HepG2 (cell line): ENCODE results near the gene METTL26. TPM values are rescaled to one million over a fixed set of nuclear protein-coding genes. Genes with fewer than 3 reads are reported as not detected.

Experiments used
- HNRNPK ChIP-seq: fragments of 200-400 bp; formaldehyde crosslinking; IDR thresholded peaks from 2 replicates; pipeline ENCODE4 v1.6.1; 2018; ENCODE audit warnings: low read length, low read depth, moderate library complexity, mild to moderate bottlenecking; ENCODE audit not compliant: poor library complexity, severe bottlenecking
- NFYC ChIP-seq: IDR thresholded peaks from 2 replicates; pipeline ENCODE4 v1.6.1; 2016; ENCODE audit warnings: missing genetic modification reagents, missing compliant biosample characterization
- ZEB1 ChIP-seq: IDR thresholded peaks from 2 replicates; pipeline ENCODE4 v1.6.1; 2012; ENCODE audit warnings: mild to moderate bottlenecking, low read depth, inconsistent platforms; ENCODE audit not compliant: insufficient replicate concordance
- ZFY ChIP-seq: sonication (generic); formaldehyde crosslinking; IDR thresholded peaks from 2 replicates; pipeline ENCODE4 v1.4.0; 2020; ENCODE audit warnings: missing genetic modification reagents
- ZKSCAN5 ChIP-seq: sonication (generic); formaldehyde crosslinking; IDR thresholded peaks from 2 replicates; pipeline ENCODE4 v1.5.1; 2020; ENCODE audit warnings: mild to moderate bottlenecking, missing genetic modification reagents
- ZNF430 ChIP-seq: sonication (generic); formaldehyde crosslinking; IDR thresholded peaks from 2 replicates; pipeline ENCODE4 v1.9.0; 2021; ENCODE audit warnings: mild to moderate bottlenecking, missing genetic modification reagents
- ZNF572 ChIP-seq: sonication (generic); formaldehyde crosslinking; IDR thresholded peaks from 2 replicates; pipeline ENCODE4 v1.5.1; 2020; ENCODE audit warnings: mild to moderate bottlenecking, missing genetic modification reagents
- ZNF616 ChIP-seq: sonication (generic); formaldehyde crosslinking; IDR thresholded peaks from 2 replicates; pipeline ENCODE4 v1.5.0; 2020; ENCODE audit warnings: low read depth, mild to moderate bottlenecking, missing genetic modification reagents
- ZNF768 ChIP-seq: sonication (generic); formaldehyde crosslinking; IDR thresholded peaks from 2 replicates; pipeline ENCODE4 v1.4.0; 2020; ENCODE audit warnings: missing genetic modification reagents
- polyA plus RNA-seq, 8 experiments: library from polyadenylated mRNA; depleted of rRNA in 3 of 8; stranded (reverse) in 7 of 8; unstranded in 1 of 8; fragments of >200 nt; fragmentation: Illumina TruSeq in 4 of 8; extraction: Trizol in 4 of 8; gene quantifications; 2 replicates each; pipeline versions ENCODE4 v1.2.1 to v1.2.3, GENCODE V29; 2011 to 2016; ENCODE audit warnings: low read depth in 4 of 8, missing spikeins in 1 of 8, mixed read lengths in 1 of 8; ENCODE audit not compliant: insufficient read depth in 1 of 8
- total RNA-seq, 5 experiments: library from RNA; depleted of rRNA; stranded (reverse); fragments of >200 nt; fragmentation: Illumina TruSeq; extraction: Trizol; gene quantifications; 2 replicates each; pipeline ENCODE4 v1.2.3, GENCODE V29; 2016; ENCODE audit warnings: low read depth in 1 of 5
- TF ChIP-seq, protein P1 (sequence below): sonication (generic); formaldehyde crosslinking; IDR thresholded peaks from 2 replicates; pipeline ENCODE4 v1.8.1; 2023; ENCODE audit warnings: mild to moderate bottlenecking, inconsistent platforms, moderate library complexity, missing genetic modification reagents, borderline replicate concordance
- TF ChIP-seq, protein P2 (sequence below): sonication (generic); formaldehyde crosslinking; conservative IDR thresholded peaks from 2 replicates; pipeline ENCODE4 v1.5.0; 2020; ENCODE audit warnings: missing genetic modification reagents
- TF ChIP-seq, protein P3 (sequence below): sonication (generic); formaldehyde crosslinking; IDR thresholded peaks from 2 replicates; pipeline ENCODE4 v1.9.0; 2021; ENCODE audit warnings: mild to moderate bottlenecking, missing genetic modification reagents
- TF ChIP-seq, protein P4 (sequence below): sonication (generic); formaldehyde crosslinking; IDR thresholded peaks from 2 replicates; pipeline ENCODE4 v1.9.0; 2021; ENCODE audit warnings: missing genetic modification reagents, borderline replicate concordance
- TF ChIP-seq, protein P5 (sequence below): sonication (generic); formaldehyde crosslinking; IDR thresholded peaks from 2 replicates; pipeline ENCODE4 v1.4.0; 2020; ENCODE audit warnings: mild to moderate bottlenecking, missing genetic modification reagents, borderline replicate concordance

METTL26 gene
- total and polyA plus RNA-seq, 2 of the 13 experiments (the other 11 are each of a cell fraction or from before 2014, with no cell fraction given) = 65.5 to 70.1 TPM

DNA sequence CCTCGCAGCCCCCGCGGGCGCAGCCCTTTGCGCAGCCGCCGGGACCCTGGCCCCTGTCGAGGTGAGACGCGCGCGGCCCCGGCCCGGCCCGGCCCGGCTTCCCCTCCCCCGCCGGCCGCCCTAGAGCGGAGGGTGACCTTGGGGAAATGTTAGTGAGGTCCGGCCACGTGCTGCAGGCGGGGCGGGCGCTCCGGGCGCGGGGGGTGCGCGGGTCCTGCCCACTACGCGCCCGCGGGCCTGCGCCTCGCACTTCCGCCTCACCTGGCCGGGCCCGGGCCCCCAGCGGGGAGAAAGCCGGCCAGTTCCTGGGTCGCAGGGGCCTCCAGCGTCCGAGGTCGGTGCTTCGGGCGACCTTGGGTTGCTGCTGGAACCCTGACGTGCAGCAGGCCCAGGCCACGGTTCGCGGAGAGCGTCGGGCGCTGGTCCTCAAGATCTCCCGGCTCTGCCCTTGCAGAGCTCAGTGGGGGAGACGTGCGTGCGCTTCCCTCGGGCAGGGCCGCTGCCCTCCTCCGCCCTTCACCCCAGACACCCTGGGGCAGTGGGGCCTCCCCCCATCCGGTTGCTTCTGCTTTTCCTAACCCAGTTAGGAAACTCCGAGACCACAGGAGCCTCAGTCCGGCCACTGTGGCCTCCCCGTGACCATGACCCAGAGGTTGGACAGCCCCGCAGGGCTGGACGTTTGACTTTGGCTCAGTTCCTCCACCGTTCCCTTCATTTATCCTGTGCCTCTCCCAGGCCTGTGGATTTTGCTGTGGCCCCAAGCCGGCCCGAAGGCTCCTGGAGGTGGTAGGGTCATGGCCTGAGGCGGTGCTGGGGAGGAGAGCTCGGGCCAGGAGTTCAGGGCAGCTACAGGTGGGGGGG, 6.3 kb upstream of the METTL26 start (continued):
- TF ChIP-seq, protein P1, sequence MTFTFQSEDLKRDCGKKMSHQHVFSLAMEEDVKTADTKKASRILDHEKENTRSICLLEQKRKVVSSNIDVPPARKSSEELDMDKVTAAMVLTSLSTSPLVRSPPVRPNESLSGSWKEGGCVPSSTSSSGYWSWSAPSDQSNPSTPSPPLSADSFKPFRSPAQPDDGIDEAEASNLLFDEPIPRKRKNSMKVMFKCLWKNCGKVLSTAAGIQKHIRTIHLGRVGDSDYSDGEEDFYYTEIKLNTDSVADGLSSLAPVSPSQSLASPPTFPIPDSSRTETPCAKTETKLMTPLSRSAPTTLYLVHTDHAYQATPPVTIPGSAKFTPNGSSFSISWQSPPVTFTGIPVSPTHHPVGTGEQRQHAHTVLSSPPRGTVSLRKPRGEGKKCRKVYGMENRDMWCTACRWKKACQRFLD (CRISPR knock-in tag) = no peak
- TF ChIP-seq HNRNPK (no peak), ZNF430 (CRISPR knock-in tag) (no peak), ZNF616 (CRISPR knock-in tag) (no peak; the same call in 1 of the 2 replicates), ZFY (peak; percentile 76), NFYC (CRISPR knock-in tag) (no peak), ZEB1 (no peak), ZNF768 (0 out of 2 replicates have a peak, but pooled peaks have one; percentile 5), ZNF572 (no peak), ZKSCAN5 (CRISPR knock-in tag) (no peak)
- TF ChIP-seq, protein P2, sequence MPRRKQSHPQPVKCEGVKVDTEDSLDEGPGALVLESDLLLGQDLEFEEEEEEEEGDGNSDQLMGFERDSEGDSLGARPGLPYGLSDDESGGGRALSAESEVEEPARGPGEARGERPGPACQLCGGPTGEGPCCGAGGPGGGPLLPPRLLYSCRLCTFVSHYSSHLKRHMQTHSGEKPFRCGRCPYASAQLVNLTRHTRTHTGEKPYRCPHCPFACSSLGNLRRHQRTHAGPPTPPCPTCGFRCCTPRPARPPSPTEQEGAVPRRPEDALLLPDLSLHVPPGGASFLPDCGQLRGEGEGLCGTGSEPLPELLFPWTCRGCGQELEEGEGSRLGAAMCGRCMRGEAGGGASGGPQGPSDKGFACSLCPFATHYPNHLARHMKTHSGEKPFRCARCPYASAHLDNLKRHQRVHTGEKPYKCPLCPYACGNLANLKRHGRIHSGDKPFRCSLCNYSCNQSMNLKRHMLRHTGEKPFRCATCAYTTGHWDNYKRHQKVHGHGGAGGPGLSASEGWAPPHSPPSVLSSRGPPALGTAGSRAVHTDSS (CRISPR knock-in tag) = 0 out of 2 replicates have a peak, but pooled peaks have one; percentile 52
- TF ChIP-seq, protein P3, sequence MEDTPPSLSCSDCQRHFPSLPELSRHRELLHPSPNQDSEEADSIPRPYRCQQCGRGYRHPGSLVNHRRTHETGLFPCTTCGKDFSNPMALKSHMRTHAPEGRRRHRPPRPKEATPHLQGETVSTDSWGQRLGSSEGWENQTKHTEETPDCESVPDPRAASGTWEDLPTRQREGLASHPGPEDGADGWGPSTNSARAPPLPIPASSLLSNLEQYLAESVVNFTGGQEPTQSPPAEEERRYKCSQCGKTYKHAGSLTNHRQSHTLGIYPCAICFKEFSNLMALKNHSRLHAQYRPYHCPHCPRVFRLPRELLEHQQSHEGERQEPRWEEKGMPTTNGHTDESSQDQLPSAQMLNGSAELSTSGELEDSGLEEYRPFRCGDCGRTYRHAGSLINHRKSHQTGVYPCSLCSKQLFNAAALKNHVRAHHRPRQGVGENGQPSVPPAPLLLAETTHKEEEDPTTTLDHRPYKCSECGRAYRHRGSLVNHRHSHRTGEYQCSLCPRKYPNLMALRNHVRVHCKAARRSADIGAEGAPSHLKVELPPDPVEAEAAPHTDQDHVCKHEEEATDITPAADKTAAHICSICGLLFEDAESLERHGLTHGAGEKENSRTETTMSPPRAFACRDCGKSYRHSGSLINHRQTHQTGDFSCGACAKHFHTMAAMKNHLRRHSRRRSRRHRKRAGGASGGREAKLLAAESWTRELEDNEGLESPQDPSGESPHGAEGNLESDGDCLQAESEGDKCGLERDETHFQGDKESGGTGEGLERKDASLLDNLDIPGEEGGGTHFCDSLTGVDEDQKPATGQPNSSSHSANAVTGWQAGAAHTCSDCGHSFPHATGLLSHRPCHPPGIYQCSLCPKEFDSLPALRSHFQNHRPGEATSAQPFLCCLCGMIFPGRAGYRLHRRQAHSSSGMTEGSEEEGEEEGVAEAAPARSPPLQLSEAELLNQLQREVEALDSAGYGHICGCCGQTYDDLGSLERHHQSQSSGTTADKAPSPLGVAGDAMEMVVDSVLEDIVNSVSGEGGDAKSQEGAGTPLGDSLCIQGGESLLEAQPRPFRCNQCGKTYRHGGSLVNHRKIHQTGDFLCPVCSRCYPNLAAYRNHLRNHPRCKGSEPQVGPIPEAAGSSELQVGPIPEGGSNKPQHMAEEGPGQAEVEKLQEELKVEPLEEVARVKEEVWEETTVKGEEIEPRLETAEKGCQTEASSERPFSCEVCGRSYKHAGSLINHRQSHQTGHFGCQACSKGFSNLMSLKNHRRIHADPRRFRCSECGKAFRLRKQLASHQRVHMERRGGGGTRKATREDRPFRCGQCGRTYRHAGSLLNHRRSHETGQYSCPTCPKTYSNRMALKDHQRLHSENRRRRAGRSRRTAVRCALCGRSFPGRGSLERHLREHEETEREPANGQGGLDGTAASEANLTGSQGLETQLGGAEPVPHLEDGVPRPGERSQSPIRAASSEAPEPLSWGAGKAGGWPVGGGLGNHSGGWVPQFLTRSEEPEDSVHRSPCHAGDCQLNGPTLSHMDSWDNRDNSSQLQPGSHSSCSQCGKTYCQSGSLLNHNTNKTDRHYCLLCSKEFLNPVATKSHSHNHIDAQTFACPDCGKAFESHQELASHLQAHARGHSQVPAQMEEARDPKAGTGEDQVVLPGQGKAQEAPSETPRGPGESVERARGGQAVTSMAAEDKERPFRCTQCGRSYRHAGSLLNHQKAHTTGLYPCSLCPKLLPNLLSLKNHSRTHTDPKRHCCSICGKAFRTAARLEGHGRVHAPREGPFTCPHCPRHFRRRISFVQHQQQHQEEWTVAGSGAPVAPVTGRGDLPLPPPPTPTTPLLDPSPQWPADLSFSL (CRISPR knock-in tag) = no peak
- TF ChIP-seq, protein P4, sequence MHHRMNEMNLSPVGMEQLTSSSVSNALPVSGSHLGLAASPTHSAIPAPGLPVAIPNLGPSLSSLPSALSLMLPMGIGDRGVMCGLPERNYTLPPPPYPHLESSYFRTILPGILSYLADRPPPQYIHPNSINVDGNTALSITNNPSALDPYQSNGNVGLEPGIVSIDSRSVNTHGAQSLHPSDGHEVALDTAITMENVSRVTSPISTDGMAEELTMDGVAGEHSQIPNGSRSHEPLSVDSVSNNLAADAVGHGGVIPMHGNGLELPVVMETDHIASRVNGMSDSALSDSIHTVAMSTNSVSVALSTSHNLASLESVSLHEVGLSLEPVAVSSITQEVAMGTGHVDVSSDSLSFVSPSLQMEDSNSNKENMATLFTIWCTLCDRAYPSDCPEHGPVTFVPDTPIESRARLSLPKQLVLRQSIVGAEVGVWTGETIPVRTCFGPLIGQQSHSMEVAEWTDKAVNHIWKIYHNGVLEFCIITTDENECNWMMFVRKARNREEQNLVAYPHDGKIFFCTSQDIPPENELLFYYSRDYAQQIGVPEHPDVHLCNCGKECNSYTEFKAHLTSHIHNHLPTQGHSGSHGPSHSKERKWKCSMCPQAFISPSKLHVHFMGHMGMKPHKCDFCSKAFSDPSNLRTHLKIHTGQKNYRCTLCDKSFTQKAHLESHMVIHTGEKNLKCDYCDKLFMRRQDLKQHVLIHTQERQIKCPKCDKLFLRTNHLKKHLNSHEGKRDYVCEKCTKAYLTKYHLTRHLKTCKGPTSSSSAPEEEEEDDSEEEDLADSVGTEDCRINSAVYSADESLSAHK (CRISPR knock-in tag) = no peak
- TF ChIP-seq, protein P5, sequence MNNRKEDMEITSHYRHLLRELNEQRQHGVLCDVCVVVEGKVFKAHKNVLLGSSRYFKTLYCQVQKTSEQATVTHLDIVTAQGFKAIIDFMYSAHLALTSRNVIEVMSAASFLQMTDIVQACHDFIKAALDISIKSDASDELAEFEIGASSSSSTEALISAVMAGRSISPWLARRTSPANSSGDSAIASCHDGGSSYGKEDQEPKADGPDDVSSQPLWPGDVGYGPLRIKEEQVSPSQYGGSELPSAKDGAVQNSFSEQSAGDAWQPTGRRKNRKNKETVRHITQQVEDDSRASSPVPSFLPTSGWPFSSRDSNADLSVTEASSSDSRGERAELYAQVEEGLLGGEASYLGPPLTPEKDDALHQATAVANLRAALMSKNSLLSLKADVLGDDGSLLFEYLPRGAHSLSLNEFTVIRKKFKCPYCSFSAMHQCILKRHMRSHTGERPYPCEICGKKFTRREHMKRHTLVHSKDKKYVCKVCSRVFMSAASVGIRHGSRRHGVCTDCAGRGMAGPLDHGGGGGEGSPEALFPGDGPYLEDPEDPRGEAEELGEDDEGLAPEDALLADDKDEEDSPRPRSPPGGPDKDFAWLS (CRISPR knock-in tag) = no peak
